H1 (cell line): ENCODE results near the gene SLC15A1. TPM values are rescaled to one million over a fixed set of nuclear protein-coding genes. Genes with fewer than 3 reads are reported as not detected.

Source experiments
- RAD21 ChIP-seq, 2 experiments: IDR thresholded peaks in 1 of 2; conservative IDR thresholded peaks in 1 of 2; 2 replicates each; pipeline ENCODE4 v1.6.1; 2011; ENCODE audit warnings: low read depth in 2 of 2, low read length in 2 of 2, improper control_type of control experiment in 1 of 2, inconsistent platforms in 1 of 2, mild to moderate bottlenecking in 1 of 2, moderate library complexity in 1 of 2
- RBBP5 ChIP-seq: IDR thresholded peaks from 2 replicates; pipeline ENCODE4 v1.7.1; 2012; ENCODE audit warnings: low read depth, mild to moderate bottlenecking, inconsistent platforms, low read length, moderate library complexity, borderline replicate concordance
- TAF1 ChIP-seq: IDR thresholded peaks from 2 replicates; pipeline ENCODE4 v1.6.1; 2011; ENCODE audit warnings: mild to moderate bottlenecking, low read depth, low read length
- polyA plus RNA-seq, 7 experiments: library from polyadenylated mRNA; depleted of rRNA in 3 of 7; stranded (reverse) in 5 of 7; unstranded in 2 of 7; fragments of >200 nt in 5 of 7; fragments of 200-250 nt in 2 of 7; gene quantifications; 1 replicate in 5 of 7; 2 replicates in 1 of 7; 4 replicates in 1 of 7; pipeline versions ENCODE4 v1.2.1 to v1.2.3, GENCODE V29; 2011 to 2013; ENCODE audit warnings: missing spikeins in 2 of 7, mixed read lengths in 2 of 7
- total RNA-seq: library from RNA; stranded (reverse); fragmentation: NEBNext Ultra II Directional; extraction: Animal tissue kit (Norgen Biotek cat#: 25700); gene quantifications from 2 replicates; pipeline ENCODE4 v1.2.1, GENCODE V29; 2021

SLC15A1 gene
- total and polyA plus RNA-seq, 2 of the 8 experiments (the other 6 are each of a cell fraction or from before 2014, with no cell fraction given): 1.3 to 2.4 TPM

GRCh38 chr13:98761986-98762616, 9.6 kb upstream of the SLC15A1 start (continued):
- TF ChIP-seq RAD21 (IDR thresholded peaks at IDR 0.05 in 1 of 2, conservative IDR thresholded peaks at IDR 0.05 in 1 of 2; ENCODE audit: low read depth in 2 of 2, low read length in 2 of 2): no peak
- no peak for TF ChIP-seq RBBP5
- TF ChIP-seq TAF1: no peak
